GM21786 (cell line): ENCODE results near the gene SYN1.
"Not testable (repeated sequence)": the region's sequence is repeated elsewhere in the genome, so short reads cannot be mapped to it uniquely, and the experiment has no call there.

ENCODE experiments used
- ATAC-seq: cut with Tn5 transposase; IDR thresholded peaks from one replicate; pipeline ENCODE4 v1.9.1; 2021; ENCODE audit not compliant: unreplicated experiment

Gene SYN1

GRCh38 chrX:47619486-47620302, at the start of gene SYN1:
Gene SYN1 (minus strand): TSS chrX:47619857. CDS start chrX:47619728, 129 bp downstream.
- ATAC-seq, result no peak

DNA sequence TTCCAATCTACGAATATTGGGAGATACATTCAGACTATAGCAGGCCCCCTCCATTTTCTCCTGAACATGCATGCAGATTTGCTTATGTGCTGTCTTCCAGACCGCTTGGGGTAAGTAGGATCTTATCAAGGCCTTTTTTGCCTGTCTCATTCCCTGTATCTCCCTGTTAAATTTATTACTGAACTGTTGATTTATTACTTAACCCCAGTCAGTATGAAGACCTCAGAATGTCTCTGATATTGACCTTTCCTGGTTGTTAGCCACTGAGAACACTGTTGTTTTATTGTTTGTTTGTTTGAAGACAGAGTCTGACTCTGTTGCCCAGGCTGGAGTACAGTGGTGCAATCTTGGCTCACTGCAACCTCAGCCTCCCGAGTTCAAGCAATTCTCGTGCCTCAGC, 46.1 kb upstream of the SYN1 start:
- not testable (repeated sequence) for ATAC-seq

GRCh38 chrX:47664737-47665136, 45.1 kb upstream of the SYN1 start:
- ATAC-seq, result no peak

DNA sequence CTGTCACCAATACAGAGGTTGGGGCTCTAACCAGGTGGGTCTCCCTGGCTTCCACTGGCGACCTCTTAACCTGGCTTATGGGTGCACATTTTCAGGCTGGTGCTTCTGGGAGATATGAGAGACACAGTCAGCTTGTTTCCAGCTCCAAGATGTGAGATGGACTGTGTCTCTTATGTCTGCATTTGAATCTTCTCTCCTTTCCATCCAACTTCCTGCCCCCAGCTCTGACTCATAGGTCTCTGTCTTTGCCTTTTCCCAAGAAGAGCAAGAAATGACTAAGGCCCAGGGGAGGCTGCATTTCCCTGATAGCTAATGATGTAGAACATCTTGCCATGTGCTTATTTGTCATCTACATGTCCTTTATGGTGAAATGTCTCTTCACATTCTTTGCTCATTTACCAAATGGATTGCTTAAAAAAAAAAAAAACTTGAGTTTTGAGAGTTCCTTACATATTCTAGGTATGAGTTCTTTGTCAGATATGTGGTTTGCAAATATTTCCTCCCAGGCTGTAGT, 42.5 kb upstream of the SYN1 start:
- ATAC-seq, result no peak

DNA sequence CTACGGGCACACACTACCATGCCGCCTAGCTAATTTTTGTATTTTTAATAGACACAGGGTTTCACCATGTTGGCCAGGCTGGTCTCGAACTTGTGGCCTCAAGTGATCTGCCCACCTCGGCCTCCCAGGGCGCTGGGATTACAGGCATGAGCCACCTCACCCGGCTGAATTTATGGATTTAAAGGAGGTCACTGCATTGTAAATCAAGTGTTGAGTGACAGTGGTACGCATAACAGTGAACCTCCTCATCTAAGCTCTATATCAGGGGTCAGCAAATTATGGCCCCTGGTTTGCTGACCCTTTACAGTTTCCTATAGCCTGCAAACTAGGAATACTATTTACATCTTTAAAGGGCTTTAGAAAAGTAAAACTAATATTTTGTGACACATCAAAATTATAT, 41.9 kb upstream of the SYN1 start:
- no peak for ATAC-seq

DNA sequence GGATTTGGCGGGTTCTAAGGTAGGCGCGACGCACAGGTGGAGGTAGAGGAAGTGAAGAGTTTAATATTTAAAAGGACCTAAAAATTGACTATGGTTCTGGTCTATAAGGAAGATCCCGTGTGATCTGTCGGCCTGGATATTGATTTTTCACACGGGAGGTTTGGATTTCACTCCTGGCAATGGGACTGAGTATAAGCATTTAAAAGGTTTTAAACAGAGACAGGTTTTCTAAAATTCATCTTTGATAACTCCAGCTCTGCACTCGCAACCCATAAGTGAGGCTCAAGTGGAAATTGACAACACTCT, 39.7 kb upstream of the SYN1 start:
- ATAC-seq, result no peak

- peak; percentile 78 for ATAC-seq
These were observed 39.2 kb upstream of the SYN1 start, which contains the start of gene UXT for GRCh38 chrX:47658684-47659420. Gene UXT (minus strand): TSS chrX:47659180. CDS start chrX:47658927, 253 bp downstream.

DNA sequence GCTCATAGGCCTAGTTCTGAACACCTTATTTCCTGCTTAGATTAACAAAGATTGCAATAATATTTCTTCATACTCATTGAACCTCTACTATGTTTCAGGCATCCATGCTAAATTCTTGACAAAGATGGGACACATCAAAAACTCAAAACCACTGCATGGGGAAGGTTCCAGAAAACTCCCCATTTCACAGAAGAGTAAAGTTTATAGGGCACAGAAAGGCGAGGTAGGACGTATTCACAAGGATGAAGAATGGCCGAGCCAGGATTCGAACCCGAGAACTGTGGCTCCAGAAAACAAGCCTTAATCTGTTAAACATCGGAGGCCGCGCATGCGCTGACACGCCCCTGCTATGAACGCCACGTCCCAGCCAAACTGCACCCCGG, 38.6 kb upstream of the SYN1 start:
- no peak for ATAC-seq

DNA sequence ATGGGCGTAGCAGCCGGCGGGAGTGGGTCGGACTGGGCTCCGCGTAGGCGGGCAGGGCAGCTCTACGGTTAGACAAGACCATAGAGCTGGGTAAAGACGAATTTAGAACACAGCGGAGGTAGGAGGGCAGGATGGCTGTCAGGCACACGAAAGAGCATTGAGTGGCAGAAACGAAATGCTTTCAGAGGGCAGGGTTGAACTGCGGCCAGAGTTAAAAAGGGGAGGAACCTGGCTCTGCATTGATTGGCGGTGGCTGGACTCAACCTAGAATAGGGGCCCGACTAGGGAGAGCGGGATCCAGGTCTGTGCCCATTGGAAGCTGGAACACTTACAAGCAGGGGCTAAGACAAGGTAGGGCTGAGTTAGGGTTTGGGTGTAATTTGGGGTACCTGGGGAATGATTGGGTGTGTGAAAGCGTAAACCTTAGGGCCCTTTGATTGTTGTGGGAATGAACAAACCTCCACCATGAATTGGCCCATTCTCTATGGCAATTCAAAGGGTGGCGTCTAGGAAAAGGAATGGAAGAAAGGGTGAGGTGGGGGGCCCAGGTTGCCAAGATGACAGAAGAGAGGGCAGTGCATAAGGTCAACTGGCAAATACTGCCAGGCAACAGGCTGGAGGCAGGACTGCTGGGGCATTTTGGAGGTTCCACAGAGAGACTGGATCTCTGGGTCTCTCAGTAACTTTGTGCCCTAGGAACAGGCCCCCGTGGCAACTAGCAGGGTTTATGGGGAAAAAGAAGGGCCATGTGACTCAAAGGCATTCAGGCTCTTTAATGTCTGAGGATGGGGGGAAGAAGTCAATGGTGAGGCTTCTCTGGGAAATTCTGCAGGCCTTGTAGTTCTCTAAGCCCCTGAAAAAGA, 31.6 kb upstream of the SYN1 start:
- ATAC-seq, result no peak

GRCh38 chrX:47650164-47651042, 30.7 kb upstream of the SYN1 start, which contains the start of gene ELK1:
Gene ELK1 (minus strand): TSS chrX:47650563. CDS start chrX:47641441, 9,122 bp downstream.
- peak; percentile 87 for ATAC-seq

DNA sequence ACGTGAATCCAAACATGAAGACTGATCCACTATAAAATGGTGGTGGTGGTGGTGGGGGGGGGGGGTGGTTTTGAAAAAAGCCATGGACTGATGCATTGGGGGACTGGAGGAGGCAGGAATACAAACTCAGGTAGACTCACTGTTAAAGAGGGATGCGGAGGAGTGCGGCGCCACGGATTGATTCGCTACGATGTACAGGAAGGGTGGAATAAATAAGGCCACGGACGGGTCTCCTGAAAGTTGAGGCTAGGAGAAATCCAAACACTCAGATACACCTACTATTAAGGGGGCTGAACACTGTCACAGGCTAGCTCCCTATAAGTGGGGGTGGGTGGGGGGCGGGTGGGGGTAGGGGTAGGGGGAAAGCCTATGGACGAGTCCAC, 30.1 kb upstream of the SYN1 start:
- no peak for ATAC-seq

GRCh38 chrX:47649271-47649670, 29.6 kb upstream of the SYN1 start:
- no peak for ATAC-seq

DNA sequence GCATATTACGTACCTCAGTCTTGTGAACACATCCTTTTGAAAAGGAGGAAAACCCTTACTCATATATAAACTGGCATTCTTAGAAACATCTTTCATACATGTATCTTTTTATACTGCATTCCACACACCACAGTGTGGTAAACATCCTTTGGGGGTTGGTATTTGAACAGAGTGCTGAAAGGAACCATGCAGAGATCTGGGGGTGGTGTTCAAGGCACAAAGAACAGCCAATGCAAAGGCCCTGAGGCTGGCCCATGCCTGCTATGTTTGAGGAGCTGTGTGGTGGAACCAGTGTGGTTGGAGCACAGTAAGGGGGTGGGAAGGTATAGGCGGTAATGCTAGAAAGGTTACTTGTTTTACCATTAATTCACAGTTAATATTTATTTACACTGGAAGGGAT, 28.7 kb upstream of the SYN1 start:
- ATAC-seq, result no peak

DNA sequence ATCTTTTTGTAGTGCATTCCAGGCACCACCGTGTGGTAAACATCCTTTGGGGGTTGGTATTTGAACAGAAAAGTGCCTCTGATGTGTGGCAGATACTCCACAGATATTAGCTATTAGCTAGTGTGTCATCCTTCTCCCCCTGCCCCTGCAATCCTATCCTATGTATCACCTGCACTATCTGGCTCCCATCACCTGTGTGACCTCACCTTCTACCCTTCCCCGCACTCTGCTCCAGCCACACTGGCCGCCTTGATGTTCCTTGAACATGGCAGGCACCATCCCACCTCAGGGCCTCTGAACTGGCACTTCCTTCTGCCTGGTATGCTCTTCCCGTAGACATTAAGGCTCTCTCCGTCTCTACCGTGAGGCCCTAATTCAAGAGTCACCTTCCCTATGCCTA, 27.0 kb upstream of the SYN1 start:
- no peak for ATAC-seq

DNA sequence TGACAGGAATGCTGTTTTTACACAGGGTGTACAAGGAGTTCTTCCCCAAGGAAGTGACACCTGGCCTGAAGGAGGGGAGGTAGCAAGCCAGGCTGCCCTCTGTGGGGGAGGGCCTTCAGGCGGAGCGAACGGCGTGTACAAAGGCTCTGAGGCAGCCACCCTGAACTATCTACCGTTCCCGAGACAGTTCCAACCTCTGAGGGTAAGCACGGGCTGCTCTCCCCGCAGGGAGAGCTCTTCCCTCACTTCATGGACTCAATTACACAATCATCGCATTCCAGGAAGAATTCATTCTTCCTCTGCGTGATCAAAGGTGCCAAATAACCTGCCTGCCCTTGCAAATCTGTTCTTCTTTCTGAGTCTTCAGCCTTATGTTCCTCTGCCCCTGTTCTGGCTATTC, 25.9 kb upstream of the SYN1 start:
- no peak for ATAC-seq

DNA sequence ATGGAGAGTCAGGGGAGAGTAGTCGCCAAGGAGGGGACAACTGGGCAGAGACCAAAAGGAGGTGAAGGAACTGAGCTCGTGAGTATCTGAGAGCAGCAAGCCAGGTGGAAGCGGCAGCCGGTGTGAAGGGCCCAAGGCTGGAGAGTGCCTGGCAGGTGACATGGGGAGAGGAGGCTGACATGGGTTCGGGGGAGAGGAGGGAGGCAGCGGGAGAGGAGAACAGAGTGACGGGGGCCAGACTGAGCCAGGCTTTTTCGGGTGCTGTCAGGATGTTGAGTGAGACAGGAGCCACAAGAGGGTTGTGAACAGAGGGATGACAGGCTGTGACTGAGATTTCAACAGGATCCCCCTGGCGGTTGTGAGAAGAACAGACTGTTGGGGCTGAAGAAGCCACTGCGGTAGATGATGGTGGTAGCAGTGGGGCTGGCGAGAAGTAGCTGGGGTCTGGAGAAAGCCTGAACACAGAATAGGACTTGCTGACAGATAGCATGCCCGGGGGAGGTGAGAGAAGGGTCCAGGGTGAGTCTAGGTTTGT, 25.0 kb upstream of the SYN1 start:
- ATAC-seq, result no peak

DNA sequence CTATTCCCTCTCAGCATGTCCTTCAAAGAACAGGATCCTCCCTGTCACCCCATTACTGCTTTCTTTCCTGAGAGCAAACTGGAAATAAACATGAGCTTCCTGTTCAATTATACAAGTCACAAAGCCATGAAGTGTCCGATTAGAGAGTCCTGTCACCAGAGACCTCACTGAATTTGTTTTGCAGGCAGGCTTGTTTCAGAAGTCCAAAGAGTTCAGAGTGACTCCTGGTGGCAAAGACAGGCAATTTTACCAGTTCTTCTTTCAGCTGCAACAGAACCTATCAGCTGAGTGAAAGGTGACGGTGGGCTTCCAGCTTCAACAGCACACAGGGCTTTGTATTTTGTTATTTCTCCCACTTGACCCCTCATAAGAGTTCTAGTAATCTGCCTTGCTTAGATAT, 24.3 kb upstream of the SYN1 start:
- no peak for ATAC-seq

- no peak for ATAC-seq
These were observed 19.2 kb upstream of the SYN1 start for GRCh38 chrX:47638816-47639215.

DNA sequence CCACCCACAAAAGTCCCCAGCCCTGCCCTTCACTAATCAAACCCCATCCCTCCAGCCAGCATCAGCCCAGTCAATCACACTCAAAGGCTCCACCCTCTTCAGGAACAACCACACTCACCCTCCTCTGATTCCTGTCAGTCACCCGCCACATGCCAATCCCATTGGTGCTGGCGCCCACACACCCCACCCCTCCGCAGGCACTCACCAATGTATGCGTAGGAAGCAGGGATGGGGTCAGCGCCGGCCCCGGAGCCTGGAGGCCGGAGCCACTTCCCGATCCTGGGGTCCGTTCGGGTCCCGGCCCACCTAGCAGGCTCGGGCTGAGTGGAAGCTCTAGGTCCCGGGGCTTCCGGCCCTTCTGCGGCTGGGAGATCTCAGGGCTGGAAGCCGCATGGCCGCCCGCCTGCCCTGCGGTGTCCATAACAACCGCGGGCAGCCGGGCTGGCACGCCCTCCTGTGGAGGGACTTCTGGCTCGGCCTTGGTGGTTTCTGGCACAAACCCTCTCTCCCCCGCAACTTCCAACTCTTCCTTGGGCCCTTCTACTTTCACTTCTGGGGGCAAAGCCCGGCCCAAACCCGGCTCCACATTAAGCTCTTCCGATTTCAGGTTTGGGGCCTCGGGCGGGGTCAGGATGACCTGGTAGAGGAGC, 18.0 kb upstream of the SYN1 start:
- peak; percentile 80 for ATAC-seq
